ENCODE measurements around the gene NR3C2.
"Not testable (repeated sequence)": the region's sequence is repeated elsewhere in the genome, so short reads cannot be mapped to it uniquely, and the experiment has no call there.

DNA sequence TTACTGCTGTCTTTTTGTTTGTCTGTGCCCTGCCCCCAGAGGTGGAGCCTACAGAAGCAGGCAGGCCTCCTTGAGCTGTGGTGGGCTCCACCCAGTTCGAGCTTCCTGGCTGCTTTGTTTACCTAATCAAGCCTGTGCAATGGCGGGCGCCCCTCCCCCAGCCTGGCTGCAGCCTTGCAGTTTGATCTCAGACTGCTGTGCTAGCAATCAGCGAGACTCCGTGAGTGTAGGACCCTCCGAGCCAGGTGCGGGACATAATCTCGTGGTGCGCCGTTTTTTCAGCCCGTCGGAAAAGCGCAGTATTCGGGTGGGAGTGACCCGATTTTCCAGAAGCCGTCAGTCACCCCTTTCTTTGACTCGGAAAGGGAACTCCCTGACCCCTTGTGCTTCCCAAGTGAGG, 118.9 kb downstream of the NR3C2 start:
- TF ChIP-seq, protein P1, sequence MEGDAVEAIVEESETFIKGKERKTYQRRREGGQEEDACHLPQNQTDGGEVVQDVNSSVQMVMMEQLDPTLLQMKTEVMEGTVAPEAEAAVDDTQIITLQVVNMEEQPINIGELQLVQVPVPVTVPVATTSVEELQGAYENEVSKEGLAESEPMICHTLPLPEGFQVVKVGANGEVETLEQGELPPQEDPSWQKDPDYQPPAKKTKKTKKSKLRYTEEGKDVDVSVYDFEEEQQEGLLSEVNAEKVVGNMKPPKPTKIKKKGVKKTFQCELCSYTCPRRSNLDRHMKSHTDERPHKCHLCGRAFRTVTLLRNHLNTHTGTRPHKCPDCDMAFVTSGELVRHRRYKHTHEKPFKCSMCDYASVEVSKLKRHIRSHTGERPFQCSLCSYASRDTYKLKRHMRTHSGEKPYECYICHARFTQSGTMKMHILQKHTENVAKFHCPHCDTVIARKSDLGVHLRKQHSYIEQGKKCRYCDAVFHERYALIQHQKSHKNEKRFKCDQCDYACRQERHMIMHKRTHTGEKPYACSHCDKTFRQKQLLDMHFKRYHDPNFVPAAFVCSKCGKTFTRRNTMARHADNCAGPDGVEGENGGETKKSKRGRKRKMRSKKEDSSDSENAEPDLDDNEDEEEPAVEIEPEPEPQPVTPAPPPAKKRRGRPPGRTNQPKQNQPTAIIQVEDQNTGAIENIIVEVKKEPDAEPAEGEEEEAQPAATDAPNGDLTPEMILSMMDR (IDR thresholded peaks at IDR 0.05): not testable (repeated sequence)
- TF ChIP-seq POLR2A (IDR thresholded peaks at IDR 0.05): not testable (repeated sequence)
